Type B pancreatic cell (in vitro differentiated cells): ENCODE measurements around the gene ZNF544. TPM values are rescaled to one million over a fixed set of nuclear protein-coding genes. Genes with fewer than 3 reads are reported as not detected.

Source experiments
- DNase-seq: peaks from one replicate; pipeline ENCODE4 v3.0.0; 2021; ENCODE audit warnings: mixed read lengths; ENCODE audit not compliant: unreplicated experiment; ENCODE audit errors: extremely low spot score
- H3K27ac Mint-ChIP-seq: 2 replicates; pipeline ENCODE4 v1.8.0; 2021; ENCODE audit warnings: mild to moderate bottlenecking, mixed read lengths
- H3K27me3 Mint-ChIP-seq: 2 replicates; pipeline ENCODE4 v1.8.0; 2021; ENCODE audit warnings: mixed read lengths
- H3K36me3 Mint-ChIP-seq: 2 replicates; pipeline ENCODE4 v1.8.0; 2021; ENCODE audit warnings: mixed read lengths
- H3K4me1 Mint-ChIP-seq: one replicate; pipeline ENCODE4 v1.8.0; 2021; ENCODE audit warnings: mixed read lengths; ENCODE audit not compliant: unreplicated experiment
- H3K4me3 Mint-ChIP-seq: 2 replicates; pipeline ENCODE4 v1.8.0; 2021; ENCODE audit warnings: mild to moderate bottlenecking, mixed read lengths
- H3K9me3 Mint-ChIP-seq: 2 replicates; pipeline ENCODE4 v1.8.0; 2021; ENCODE audit warnings: mixed read lengths
- total RNA-seq: library from RNA; stranded (reverse); gene quantifications from 2 replicates; pipeline ENCODE4 v1.2.1, GENCODE V29; 2021; ENCODE audit warnings: low replicate concordance
- TF ChIP-seq, protein P1 (sequence below): fragments of 200-600 bp; sonication (generic); conservative IDR thresholded peaks from 2 replicates; pipeline ENCODE4 v1.5.0; 2021; ENCODE audit warnings: antibody characterized with exemption, mild to moderate bottlenecking

Gene ZNF544
- total RNA-seq, 1 donor from 2014 or later, result 52.0 TPM

DNA sequence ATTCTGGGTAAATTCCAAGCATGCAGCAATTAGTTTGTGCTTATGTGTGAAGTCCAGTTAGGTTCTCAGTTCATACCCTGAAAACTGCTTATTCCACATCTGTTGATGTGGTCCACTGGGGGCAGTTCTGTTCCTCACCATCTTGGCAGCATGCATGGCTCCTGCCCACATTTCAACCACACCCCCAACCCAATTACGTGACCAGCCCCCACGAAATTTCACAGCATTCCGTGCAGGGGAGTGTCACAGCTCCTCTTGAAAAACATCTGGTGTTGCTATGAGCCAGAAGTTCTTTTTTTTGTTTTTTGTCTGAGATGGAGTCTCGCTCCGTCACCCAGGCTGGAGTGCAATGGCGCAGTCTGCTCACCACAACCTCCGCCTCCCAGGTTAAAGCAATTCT, 67.4 kb downstream of the ZNF544 start:
- Mint-ChIP-seq H3K4me1 (no peaks in the 10 kb centered on the region), H3K4me3 (no peak overlapping the region), H3K27me3 (no peaks in the 10 kb centered on the region), H3K27ac (no peak overlapping the region), H3K9me3 (peaks cover 22% of the 10 kb centered on the region), H3K36me3 (peaks cover 71% of the 10 kb centered on the region)
- TF ChIP-seq, protein P1, sequence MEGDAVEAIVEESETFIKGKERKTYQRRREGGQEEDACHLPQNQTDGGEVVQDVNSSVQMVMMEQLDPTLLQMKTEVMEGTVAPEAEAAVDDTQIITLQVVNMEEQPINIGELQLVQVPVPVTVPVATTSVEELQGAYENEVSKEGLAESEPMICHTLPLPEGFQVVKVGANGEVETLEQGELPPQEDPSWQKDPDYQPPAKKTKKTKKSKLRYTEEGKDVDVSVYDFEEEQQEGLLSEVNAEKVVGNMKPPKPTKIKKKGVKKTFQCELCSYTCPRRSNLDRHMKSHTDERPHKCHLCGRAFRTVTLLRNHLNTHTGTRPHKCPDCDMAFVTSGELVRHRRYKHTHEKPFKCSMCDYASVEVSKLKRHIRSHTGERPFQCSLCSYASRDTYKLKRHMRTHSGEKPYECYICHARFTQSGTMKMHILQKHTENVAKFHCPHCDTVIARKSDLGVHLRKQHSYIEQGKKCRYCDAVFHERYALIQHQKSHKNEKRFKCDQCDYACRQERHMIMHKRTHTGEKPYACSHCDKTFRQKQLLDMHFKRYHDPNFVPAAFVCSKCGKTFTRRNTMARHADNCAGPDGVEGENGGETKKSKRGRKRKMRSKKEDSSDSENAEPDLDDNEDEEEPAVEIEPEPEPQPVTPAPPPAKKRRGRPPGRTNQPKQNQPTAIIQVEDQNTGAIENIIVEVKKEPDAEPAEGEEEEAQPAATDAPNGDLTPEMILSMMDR, result no peak
- no peak for DNase-seq

DNA sequence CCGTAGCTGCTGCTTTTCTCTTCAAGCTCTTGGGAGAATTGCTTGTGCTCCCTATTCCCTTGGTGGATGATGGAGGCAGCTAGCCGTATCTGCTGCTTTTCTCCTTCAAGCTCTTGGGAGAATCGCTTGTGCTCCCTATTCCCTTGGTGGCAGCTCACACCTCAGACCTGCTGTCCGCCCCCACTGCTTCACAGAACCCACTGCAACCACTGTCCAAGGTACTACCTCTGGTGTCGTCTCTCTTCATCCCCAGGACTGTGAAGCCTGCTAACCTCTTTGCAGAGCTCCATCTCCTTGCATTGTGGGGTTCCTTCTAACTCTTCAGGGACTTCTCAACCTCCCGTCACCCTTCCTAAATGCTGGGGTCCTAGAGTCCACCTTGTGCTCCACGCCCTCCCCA, 71.9 kb downstream of the ZNF544 start:
- Mint-ChIP-seq H3K4me1 (peaks cover 14% of the 10 kb centered on the region), H3K36me3 (peaks cover 45% of the 10 kb centered on the region), H3K9me3 (no peaks in the 10 kb centered on the region), H3K4me3 (peak overlapping the region; percentile 40), H3K27ac (no peak overlapping the region), H3K27me3 (no peaks in the 10 kb centered on the region)
- no peak for DNase-seq
- TF ChIP-seq, protein P1, result no peak

DNA sequence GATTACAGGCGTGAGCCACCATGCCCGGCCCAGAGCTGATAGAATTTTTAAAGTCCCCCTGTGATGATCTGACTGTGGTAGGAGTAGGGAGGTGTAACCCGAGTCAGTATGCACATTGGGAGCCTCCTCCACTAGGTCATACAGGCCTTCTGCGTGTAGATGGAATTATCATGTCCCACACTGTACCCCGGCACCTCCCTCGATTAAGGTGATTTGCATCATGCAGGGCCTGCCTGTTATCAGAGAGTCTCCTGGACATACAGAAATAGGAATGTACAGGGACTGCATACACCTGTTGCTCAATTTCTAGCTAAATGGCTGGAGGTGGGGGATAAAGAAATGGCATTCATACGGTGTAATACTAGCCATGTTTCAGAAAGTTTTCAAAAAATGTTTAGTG, 75.5 kb downstream of the ZNF544 start:
- TF ChIP-seq, protein P1, result no peak
- Mint-ChIP-seq H3K4me1 (peaks cover 14% of the 10 kb centered on the region), H3K27ac (peak overlapping the region; percentile 97), H3K9me3 (no peaks in the 10 kb centered on the region), H3K36me3 (peaks cover 57% of the 10 kb centered on the region), H3K4me3 (peak overlapping the region; percentile 100), H3K27me3 (no peaks in the 10 kb centered on the region)
- no peak for DNase-seq

DNA sequence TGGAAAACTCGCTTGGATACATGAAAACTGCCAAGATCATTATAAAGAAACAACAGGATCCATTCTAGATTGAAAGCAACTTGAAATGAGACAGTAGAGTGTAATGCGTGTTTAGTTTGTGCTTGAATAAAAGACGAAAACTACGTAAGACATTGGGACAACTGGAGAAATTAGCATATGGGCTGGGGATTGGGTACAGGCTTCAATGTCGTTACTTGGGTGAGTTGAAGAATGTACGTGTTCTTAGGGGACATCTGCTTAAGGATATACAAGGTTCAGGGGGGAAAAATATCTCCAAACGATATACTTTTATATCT, 76.0 kb downstream of the ZNF544 start:
- TF ChIP-seq, protein P1, result no peak
- H3K4me3 Mint-ChIP-seq, result peak overlapping the region; percentile 100
- peaks cover 14% of the 10 kb centered on the region for H3K4me1 Mint-ChIP-seq

DNA sequence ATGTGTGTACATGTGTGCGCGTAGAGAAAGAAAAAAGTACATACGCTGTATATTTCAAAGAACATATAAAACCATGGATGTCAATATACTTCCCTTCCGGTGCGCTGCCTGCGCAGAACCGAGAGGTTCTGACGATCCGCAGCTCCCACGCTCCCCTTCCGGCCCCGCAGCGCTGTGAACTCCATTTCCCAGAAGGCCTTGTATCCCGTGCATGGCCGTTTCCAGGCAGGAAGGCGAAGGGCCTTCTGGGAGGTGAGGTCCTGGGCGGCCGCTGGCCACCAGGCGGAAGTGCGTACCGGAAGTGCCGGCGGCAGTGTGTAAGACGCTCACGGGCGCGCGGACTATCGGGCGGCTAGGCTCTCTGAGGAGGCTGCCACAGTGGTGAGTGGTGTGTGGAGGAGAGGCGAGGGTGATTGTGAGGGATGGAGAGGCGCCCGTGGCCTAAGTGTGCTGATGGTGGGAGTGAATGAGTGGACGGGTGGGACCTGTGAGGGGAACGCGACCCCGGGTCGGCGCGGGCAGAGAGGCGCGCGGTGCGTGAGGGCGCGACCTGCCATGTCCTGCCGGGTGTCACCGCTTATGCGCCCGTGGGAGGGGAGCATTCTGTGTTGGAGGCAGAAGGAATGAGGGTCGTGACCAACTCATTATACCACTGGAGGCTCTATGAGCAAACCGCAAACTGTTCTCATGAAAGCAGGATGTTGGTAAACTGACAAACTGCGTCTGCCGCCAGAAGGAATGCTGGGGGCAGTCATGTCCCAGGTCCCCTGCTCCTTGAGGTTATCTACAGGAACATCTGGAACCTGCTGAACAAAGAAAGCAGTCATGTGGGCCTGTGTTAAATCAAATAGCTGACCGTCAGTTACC, 76.6 kb downstream of the ZNF544 start, which contains the start of gene ERVK3-1:
Gene ERVK3-1 (plus strand): TSS at position 313 of the 867 bp plus-strand sequence. CDS start 6,792 bp downstream, outside the sequence.
- TF ChIP-seq, protein P1, result peak; percentile 43
- Mint-ChIP-seq H3K4me3 (peak within 1 kb of the TSS; percentile 100), H3K4me1 (peaks cover 14% of the 10 kb centered on the region), H3K9me3 (no peaks in the 10 kb centered on the region), H3K27ac (peak within 1 kb of the TSS; percentile 97), H3K27me3 (no peaks in the 10 kb centered on the region), H3K36me3 (peaks cover 59% of the 10 kb centered on the region)
- DNase-seq, result peak; percentile 94

More for the DNA sequence above, 76.0 kb downstream of the ZNF544 start:
- H3K9me3 Mint-ChIP-seq, result no peaks in the 10 kb centered on the region
- no peaks in the 10 kb centered on the region for H3K27me3 Mint-ChIP-seq
- H3K27ac Mint-ChIP-seq, result peak overlapping the region; percentile 97
- H3K36me3 Mint-ChIP-seq, result peaks cover 61% of the 10 kb centered on the region
- DNase-seq, result no peak
